NCI-H446 treated with DMSO at 0.1 percent for 48 hours (cell line): ENCODE data around the gene TRPV6.
A peak's percentile ranks its signal among the peaks of the same experiment; 100 is the strongest.

Source experiments
- DNase-seq: peaks from one replicate; lab custom pipeline; 2025; lab: John Stamatoyannopoulos, UW

The TRPV6 gene

GRCh38 chr7:142868188-142868985 is 17.2 kb downstream of the TRPV6 start:
- DNase-seq = no peak

DNA sequence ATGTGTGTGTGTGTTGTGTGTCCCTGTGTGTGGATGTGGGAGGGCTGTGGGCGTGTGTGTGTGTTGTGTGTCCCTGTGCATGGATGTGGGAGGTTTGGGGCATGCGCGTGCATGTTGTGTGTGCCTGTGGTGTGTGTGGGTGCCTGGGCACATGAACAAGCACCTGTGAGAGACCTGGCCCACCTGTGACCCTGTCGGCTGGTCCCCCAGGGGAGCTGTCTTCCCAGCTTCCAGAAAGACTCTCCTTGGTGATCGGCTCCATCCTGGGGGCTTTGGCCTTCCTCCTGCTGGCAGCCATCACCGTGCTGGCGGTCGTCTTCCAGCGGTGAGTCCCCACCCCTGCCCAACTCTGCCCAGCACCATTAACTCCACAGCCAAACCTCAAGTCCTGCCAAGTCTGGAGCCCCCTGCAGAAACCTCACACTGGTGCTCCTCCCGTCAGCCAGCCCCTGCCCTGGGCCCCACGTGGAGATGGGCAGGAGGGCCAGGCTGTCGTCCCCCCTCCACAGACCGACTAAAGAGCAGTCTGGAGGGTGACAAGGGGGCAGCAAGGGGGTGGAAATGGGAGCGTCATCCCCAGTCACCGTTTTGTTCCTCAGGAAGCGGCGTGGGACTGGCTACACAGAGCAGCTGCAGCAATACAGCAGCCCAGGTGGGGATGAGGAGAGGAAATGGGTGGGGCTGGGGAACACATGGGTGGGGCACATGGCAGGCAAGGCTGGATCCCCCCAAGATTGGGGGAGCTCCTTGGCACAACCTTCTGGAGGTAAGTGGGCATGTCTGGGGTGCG is 18.0 kb downstream of the TRPV6 start:
- DNase-seq = no peak

GRCh38 chr7:142867097-142867378 is 18.5 kb downstream of the TRPV6 start:
- DNase-seq = no peak

- DNase-seq = no peak
These were observed 19.0 kb downstream of the TRPV6 start for GRCh38 chr7:142866361-142867096.

DNA sequence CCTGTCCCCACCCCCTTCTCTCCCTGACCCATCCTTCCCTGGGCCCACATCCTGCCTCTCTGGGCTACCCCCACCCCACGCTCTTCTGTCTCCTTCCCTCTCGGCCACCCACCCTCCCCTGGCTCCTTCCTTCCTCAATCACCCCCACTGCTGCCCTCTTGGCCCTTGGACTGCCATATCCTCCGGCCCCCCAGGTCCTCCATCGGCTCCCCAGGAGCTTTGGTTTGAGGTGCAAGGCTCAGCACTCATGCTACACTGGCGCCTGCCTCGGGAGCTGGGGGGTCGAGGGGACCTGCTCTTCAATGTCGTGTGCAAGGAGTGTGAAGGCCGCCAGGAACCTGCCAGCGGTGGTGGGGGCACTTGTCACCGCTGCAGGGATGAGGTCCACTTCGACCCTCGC is 19.8 kb downstream of the TRPV6 start:
- no peak for DNase-seq

DNA sequence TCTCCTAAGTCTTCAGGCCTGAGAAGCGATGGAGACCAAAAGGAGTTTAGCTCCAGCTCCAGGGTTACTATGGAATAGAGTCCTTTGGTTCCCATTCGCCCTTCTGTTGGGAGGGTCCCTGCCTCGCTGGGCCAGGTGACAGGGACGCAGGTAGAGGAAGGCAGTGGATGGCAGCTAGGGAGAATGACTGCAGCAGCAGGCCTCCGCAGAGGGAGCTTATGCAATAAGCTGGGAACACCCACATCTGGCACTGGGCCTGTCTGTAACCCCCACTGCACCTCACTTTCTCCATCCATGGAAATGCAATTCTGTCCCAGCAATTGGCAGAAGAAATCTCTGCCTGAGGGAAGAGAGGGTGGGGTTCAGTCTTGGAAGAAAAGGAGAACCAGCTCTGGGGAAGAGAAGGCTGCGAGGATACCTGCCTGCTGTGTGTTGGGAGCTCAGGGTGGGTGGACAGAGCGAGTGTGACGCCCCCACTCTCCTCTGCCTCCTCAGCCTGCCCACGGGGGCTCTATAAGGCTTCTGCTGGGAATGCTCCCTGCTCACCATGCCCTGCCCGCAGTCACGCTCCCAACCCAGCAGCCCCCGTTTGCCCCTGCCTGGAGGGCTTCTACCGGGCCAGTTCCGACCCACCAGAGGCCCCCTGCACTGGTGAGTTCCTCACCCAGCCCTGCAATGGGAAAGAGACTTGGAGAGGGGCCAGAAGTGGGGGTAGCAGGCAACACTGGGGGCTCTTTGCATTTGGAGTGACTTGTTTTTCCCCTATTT is 20.4 kb downstream of the TRPV6 start:
- DNase-seq = no peak

DNA sequence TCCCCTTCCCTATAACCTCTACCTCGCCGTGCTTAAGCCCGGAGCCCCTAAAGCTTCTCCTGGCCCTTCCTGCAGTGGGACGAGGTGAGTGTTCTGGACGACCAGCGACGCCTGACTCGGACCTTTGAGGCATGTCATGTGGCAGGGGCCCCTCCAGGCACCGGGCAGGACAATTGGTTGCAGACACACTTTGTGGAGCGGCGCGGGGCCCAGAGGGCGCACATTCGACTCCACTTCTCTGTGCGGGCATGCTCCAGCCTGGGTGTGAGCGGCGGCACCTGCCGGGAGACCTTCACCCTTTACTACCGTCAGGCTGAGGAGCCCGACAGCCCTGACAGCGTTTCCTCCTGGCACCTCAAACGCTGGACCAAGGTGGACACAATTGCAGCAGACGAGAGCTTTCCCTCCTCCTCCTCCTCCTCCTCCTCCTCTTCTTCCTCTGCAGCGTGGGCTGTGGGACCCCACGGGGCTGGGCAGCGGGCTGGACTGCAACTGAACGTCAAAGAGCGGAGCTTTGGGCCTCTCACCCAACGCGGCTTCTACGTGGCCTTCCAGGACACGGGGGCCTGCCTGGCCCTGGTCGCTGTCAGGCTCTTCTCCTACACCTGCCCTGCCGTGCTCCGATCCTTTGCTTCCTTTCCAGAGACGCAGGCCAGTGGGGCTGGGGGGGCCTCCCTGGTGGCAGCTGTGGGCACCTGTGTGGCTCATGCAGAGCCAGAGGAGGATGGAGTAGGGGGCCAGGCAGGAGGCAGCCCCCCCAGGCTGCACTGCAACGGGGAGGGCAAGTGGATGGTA is 21.5 kb downstream of the TRPV6 start:
- DNase-seq = no peak

GRCh38 chr7:142862786-142863400 is 22.7 kb downstream of the TRPV6 start:
- DNase-seq = no peak

DNA sequence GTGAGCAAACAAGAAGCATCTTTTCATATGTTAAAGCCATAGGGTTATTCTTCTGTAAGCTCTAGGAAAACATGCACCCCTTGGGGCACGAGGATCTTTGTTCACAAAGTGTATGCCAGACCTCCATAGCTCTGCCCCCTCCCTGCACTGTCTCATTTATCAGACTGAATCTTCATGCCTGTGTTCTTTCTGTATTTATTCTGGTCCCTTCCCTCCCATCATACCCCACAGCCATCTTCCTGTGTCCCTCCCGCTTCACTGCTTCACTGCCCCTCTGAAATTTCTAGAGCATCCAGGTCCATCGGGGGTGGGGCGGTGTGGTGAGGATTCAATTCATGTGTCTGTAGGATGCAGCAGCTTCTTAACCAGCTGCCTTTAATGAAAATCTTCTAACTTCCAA is 23.2 kb downstream of the TRPV6 start:
- no peak for DNase-seq

- DNase-seq = no peak
These were observed 24.6 kb downstream of the TRPV6 start for GRCh38 chr7:142860968-142861367.

- no peak for DNase-seq
These were observed 25.7 kb downstream of the TRPV6 start for GRCh38 chr7:142859829-142860228.

DNA sequence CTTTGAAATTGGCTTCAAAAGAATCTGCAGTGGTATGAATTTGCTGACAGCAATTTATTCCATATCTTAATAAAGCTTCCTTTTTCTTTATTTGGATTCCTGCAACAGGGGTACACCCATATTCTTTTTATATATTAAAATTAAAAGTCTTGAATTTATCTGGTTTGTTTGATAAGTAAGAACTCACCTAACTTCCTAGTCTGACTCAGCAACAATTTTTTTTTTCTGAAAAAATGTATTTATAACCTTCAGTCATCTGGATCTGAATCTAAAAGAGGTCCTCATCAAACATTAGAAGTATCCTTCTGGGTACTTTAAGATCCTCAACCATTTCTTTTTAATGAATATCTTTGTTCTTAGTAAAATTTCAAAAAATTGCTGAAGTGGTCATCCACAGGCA is 26.1 kb downstream of the TRPV6 start:
- DNase-seq = no peak

DNA sequence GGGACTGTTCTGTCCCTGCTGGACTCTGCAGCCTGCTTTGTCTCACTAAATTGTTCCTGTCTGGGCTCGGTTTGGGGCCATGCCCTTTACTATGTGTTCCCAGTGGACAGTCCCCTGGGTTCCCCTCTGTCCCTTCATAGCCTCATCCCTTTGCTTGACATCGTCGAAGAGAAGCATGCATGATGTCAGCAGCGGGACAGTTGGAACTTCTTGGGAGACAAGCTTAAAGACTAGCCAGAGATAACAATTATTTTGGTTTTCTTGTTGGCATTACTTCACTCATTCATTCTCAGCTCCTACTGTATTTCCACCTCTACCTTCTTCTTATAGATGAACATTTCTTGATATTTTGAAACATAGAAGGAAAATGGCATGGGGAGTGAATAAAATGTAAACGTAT is 27.9 kb downstream of the TRPV6 start:
- DNase-seq = no peak

DNA sequence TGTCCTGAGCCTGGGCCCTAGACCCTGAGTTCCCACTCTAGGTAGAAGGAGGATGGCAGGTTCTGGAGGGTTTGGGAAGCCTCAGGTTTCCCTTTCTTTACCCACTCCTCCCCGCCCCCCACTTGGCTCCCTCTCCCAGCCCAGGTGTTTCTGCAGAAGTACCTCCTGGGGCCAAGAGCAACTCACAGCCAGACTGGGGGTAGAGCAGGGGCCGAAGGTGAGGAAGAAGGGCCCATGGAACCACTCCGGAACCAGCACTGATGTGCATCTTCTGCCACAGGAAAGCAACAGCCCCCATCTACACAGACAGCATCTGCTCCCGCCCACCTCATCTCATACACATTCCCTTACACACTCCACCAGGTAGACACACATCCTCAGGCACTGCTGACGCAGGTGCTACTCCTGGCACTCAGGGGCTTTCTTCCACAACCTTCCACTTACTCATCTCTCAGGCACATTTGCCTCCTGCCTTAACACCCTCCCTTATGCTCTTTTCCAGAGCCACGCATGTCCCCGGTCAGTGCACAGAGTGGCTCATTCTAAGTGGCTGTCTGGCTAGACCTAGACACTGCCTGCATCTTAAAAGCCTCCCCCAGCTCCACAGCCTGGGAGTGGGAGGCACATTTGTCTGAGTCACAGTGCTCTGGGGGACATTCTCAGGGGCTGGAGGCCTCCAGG is 28.8 kb downstream of the TRPV6 start:
- no peak for DNase-seq

DNA sequence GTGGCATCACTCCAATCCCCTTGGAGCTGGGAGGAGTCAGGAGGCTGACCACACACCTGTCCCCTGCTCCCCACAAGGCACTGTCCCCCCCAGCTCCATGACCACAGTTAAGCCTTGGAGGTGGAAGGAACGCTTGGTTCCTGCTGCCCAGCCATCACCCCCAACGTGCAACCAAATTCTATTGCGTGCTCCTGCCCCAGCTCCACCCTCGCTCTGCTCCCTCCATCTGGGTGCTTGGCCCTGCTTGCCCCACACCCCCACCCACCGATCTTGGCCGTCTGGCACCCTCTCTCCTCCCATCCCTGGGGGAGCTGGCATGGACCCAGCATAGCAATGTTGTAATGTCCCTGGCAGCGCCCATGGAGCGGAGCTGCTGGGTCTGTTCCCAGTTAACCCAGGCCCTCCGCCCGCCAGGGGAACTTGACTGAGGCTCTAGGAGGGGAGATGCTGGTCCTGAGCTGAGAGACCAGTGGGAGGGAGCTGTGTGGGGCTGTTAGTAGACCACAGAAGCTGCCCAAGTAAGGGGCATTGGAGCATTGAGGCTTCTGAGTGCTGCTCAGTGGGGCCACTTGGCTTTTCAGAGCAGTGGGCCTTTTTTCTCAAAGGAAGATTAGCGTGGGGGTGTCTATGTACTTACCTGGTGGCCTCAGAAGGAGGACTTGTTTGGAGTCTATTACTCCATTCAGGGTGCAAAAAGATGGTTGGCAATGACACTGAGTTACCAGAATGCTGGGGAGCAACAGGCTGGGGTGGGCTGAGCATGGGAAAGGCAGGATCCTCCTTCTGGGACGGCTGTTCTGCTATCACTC is 29.6 kb downstream of the TRPV6 start:
- peak; percentile 13 for DNase-seq

GRCh38 chr7:142855114-142855743 is 30.3 kb downstream of the TRPV6 start:
- DNase-seq = no peak

- no peak for DNase-seq
These were observed 31.0 kb downstream of the TRPV6 start, which contains the start of gene EPHB6 for GRCh38 chr7:142854372-142855113. TSS of gene EPHB6 (plus strand) at chr7:142855076. CDS start at chr7:142863228, 8,152 bp downstream.

GRCh38 chr7:142853739-142854371 is 31.7 kb downstream of the TRPV6 start:
- no peak for DNase-seq
